ENCODE data around the gene EGFR. TPM values are rescaled to one million over a fixed set of nuclear protein-coding genes. Genes with fewer than 3 reads are reported as not detected.

Gene EGFR
- total RNA-seq, 8 experiments from 2014 or later, result 0.81 to 22.6 (median 3.6) TPM

DNA sequence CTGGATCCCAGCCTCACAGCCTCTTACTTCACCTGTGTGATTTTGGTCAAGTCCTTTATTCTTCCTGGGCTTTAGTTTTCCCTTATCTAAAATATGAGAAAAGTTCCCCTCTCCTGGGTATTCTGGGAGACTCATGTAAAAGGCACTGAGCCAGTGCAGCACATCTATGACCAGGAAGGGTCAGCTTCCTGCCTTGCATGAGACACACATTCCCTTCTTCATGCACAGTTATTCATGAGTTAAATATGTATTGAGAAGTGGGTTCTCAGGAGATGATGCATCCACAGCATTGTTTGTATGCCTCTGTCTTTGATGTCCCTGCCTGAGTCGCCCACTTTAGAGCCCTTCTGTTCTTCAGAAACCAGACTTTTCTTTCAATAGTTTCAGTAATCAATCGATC lies 33.3 kb downstream of the EGFR start:
- 17 to 100% (median 100%) methylated on average over 1 of the region's 2 CpGs; no CpG with 5 or more reads in 7 of the 10 experiments for whole genome bisulfite sequencing, 10 experiments
- ATAC-seq (replicated peaks in 6 of 8), result peak in 2 of 8 experiments; percentile 27 to 39
- Histone ChIP-seq H3K4me3 (no peak overlapping the region), H3K27ac (no peak overlapping the region), H3K4me1 (replicated peaks in 1 of 2) (peaks cover 0 to 9% of the 10 kb centered on the region in 2 donors)
- in situ Hi-C loops (cut with MboI; ENCODE audit: low pct_unique_long_range_greater_than_20kb in 2 of 9, low sequenced_read_pairs in 9 of 9, unreplicated experiment in 9 of 9), result no loop called here

DNA sequence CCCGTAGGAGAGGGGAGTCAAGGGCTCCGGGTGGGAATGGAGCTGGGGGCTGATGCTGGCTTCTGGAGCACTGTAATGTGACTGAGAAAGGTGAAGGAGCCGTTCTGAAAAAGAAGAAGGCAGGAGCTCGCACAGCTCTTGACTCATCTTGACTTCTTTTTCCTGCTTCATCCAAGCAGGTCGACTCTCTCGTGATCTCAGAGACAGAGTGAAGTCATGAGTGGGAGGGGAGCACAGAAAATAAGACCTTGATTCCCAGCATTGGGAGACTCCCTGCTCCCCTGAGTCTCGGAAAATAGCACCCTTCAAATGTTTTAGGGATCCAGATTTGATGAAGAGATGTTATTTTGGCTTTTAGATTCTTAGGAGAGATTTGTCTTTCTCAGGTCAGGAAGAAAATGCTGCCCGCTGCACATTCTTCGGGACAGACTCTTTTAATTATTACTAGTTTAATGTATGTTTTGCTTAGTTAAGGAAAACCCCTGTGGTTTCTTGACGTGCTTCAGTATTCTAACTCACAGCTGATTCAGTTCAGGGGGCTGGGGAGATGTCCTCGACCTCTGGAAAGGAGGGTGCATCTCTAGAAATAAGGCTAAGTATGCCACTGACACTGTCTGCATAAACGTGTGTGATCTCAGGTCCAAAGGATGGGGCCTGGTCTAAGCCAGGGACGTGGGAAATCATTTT lies 34.1 kb downstream of the EGFR start:
- H3K4me1 ChIP-seq (replicated peaks in 1 of 2), result peaks cover 0 to 9% of the 10 kb centered on the region in 2 donors
- no peak for ATAC-seq (replicated peaks in 6 of 8)
- no peak overlapping the region for H3K4me3 ChIP-seq
- 31 to 93% (median 72%) methylated on average over 1 to 11 of the region's 13 CpGs; no CpG with 5 or more reads in 1 of the 10 experiments for WGBS, 10 experiments
- in situ Hi-C loops (cut with MboI; ENCODE audit: low pct_unique_long_range_greater_than_20kb in 2 of 9, low sequenced_read_pairs in 9 of 9, unreplicated experiment in 9 of 9), result no loop called here
- no peak overlapping the region for H3K27ac ChIP-seq

DNA sequence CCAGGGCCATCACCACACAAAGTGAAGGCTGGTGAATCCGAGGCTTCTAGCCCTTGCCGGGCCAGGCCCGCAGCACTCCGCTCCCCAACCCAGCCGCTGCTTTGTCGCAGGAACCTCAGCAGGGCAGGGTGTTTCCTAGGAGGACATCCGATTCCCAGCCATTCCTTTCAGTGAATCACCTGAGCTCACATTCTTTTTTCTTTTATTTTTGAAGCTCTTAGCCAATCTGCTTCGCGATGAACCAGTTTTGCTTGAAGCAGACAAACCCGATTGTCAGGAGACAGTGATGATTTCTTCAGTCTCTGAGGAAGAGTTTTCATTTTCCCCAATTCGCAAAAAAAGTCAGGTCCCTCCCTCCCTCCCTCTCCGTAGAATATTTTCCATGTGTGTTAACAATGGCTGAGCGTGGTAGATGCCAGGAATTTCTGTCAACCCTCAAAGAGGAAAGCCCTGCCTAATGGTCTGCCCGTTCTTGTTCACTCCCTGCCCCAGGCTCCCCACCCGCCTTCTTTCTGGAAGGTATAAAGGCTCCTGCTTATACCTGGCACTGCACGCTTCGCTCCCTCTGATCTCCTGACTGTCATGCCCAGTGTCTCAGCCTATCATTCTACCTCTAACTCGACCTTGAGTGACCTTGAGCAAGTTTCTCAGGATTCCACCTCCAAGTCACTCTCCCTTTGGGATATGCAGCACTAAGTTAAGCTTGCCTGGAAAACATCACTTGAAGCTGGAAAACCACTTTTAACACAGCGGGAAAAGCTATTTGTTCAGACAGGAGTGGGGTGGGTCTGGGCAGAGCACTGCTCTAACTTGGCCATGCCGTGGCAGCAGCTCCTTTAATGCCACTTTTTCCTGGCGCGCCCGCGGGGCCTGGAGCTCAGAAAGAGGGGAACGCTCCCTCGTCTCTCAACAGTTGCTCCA lies 35.1 kb downstream of the EGFR start:
- whole genome bisulfite sequencing, 10 experiments, result 38 to 95% (median 85%) methylated on average over 3 to 11 of the region's 26 CpGs; no CpG with 5 or more reads in 3 of the 10 experiments
- ATAC-seq (replicated peaks in 6 of 8), result peak in 2 of 8 experiments; percentile 27 to 37

DNA sequence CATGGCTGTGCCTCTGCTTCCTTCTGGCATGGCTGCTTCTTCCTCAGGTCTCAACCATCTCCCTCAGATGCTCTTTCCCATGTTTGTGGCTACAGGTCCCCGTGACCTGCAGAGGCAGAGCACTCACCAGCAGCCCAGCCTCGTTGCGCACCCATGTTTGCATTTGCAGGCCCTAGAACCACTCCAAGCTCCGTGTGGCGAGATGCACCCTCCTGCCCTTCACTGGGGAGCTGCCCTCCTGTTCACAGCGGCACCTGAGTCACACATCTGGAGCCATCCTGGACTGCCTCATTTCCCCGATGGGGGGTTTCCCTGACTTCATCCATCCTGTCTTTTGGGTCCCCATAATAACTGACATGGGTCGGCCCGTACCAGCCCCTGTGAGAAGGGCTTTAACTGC lies 35.9 kb downstream of the EGFR start:
- H3K27ac ChIP-seq, result no peak overlapping the region
- in situ Hi-C loops (cut with MboI; ENCODE audit: low pct_unique_long_range_greater_than_20kb in 2 of 9, low sequenced_read_pairs in 9 of 9, unreplicated experiment in 9 of 9), result no loop called here
- H3K4me1 ChIP-seq (replicated peaks in 1 of 2), result peaks cover 0 to 6% of the 10 kb centered on the region in 2 donors
- no peak for ATAC-seq (replicated peaks in 6 of 8)
- no peak overlapping the region for H3K4me3 ChIP-seq
- WGBS, 10 experiments, result 97 to 100% (median 100%) methylated on average over 1 to 6 of the region's 9 CpGs; no CpG with 5 or more reads in 7 of the 10 experiments

More for the DNA sequence above, 35.1 kb downstream of the EGFR start:
- Histone ChIP-seq H3K4me1 (replicated peaks in 1 of 2) (peaks cover 0 to 9% of the 10 kb centered on the region in 2 donors), H3K27ac (no peak overlapping the region), H3K4me3 (no peak overlapping the region)
- in situ Hi-C loops (cut with MboI; ENCODE audit: low pct_unique_long_range_greater_than_20kb in 2 of 9, low sequenced_read_pairs in 9 of 9, unreplicated experiment in 9 of 9), result no loop called here

DNA sequence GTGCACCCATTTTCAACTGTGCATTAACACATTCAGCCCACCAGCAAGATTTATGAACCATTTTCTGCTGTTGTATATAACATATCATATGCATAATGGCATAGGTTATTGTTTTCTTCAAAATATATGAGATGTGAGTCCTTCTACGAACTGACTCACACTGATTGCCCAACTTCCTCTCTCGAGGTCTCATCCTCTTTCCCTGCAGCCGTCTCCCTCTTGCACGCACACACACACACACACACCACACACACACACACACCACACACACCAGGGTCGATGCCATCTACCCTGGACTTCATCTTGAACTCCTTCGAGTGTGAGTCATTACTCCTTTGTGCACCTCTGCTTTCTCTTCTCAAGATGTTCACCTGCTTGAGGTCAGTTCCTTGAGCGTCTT lies 36.7 kb downstream of the EGFR start:
- in situ Hi-C loops (cut with MboI; ENCODE audit: low pct_unique_long_range_greater_than_20kb in 2 of 9, low sequenced_read_pairs in 9 of 9, unreplicated experiment in 9 of 9), result no loop called here
- ATAC-seq (replicated peaks in 6 of 8), result no peak
- WGBS, 10 experiments, result 0 to 100% (median 82%) methylated on average over 1 to 5 of the region's 7 CpGs; no CpG with 5 or more reads in 4 of the 10 experiments
- no peaks in the 10 kb centered on the region for H3K4me1 ChIP-seq (replicated peaks in 1 of 2)
- H3K27ac ChIP-seq, result no peak overlapping the region
- no peak overlapping the region for H3K4me3 ChIP-seq

DNA sequence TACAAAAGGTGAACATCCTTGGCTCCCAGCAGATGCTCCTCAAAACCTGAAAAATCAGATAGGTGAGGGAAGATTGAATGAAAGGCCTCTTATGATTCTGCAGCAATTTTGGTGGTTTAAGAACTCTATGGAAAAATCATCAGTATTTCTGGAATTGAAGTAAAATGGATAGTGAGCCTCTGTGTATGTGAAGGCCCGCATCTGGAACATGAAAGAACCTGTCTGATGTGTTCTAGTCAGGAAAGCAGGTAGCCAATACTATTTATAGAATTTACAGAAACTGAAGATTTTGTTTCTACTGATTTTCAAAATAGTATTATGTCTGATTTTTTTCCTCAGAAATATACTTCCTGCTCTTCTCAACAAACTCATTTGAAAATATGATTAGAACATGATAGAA lies 37.3 kb downstream of the EGFR start:
- no peak for ATAC-seq (replicated peaks in 6 of 8)
- in situ Hi-C loops (cut with MboI; ENCODE audit: low pct_unique_long_range_greater_than_20kb in 2 of 9, low sequenced_read_pairs in 9 of 9, unreplicated experiment in 9 of 9), result no loop called here
- H3K27ac ChIP-seq, result no peak overlapping the region
- whole genome bisulfite sequencing, 10 experiments, result 80 to 100% (median 100%) methylated on average over 1 of the region's 1 CpG; no CpG with 5 or more reads in 3 of the 10 experiments
- H3K4me1 ChIP-seq (replicated peaks in 1 of 2), result peaks cover 4% of the 10 kb centered on the region in 2 donors
- no peak overlapping the region for H3K4me3 ChIP-seq

DNA sequence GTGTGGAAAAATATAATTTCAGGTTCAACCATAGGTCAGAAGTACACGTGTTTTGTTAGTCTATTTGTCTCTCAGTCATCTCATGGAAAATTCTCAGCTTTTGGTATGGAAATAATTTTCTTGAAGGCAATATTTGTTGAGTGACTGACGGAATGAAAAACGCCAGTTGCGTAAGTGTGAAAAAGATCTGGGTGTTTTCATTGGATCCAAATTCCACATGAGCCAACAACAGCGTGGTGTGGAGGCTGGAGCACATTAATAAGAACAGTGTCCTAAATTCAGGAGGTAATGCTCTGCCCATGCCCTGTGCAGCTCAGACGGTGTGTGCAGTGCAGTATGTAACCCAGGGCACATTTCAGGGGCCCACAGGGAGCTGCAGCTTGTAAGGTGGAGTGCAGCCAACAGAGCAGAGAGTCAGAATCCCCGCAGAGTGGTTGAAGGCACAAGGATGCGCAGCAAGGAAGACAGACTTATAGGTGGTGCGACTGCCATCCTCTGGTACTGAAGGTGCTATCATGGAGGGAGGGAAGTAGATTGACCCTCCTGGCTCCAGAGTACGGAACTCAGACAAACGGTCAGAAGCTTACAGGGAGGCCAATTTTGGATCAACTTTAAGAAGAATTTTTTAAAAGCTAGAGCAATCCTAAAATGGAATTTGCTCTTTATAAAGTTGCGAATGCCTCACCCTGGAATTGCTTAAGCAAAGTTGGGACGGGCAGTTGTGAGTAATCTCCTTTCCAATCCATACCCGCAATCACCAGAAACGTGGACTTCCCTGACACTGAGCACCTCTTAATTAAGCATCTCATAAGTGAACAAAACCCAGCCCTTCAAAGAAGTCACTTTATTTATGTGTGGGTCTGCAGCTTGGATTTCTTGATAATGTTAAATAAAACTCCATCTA lies 38.0 kb downstream of the EGFR start:
- WGBS, 10 experiments, result 0 to 100% (median 85%) methylated on average over 1 to 10 of the region's 15 CpGs
- H3K27ac ChIP-seq, result no peak overlapping the region
- in situ Hi-C loops (cut with MboI; ENCODE audit: low pct_unique_long_range_greater_than_20kb in 2 of 9, low sequenced_read_pairs in 9 of 9, unreplicated experiment in 9 of 9), result no loop called here
- peaks cover 9 to 10% of the 10 kb centered on the region in 2 donors for H3K4me1 ChIP-seq (replicated peaks in 1 of 2)
- peak in 2 of 8 experiments; percentile 16 to 26 for ATAC-seq (replicated peaks in 6 of 8)
- H3K4me3 ChIP-seq, result no peak overlapping the region

DNA sequence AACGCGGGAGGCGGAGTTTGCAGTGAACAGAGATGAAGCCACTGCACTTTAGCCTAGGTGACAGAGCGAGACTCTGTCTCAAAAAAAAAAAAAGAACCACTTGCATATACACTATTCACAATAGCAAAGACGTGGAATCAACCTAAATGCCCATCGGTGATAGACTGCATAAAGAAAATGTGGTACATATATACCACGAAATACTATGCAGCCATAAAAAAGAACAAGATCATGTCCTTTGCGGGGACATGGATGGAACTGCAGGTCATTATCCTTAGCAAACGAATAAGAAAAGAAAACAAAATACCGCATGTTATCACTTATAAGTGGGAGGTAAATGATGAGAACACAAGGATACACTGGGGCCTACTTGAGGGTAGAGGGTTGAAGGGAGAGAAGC lies 39.5 kb downstream of the EGFR start:
- in situ Hi-C loops (cut with MboI; ENCODE audit: low pct_unique_long_range_greater_than_20kb in 2 of 9, low sequenced_read_pairs in 9 of 9, unreplicated experiment in 9 of 9), result no loop called here
- Histone ChIP-seq H3K4me1 (replicated peaks in 1 of 2) (peaks cover 9 to 10% of the 10 kb centered on the region in 2 donors), H3K4me3 (no peak overlapping the region), H3K27ac (no peak overlapping the region)
- ATAC-seq (replicated peaks in 6 of 8), result no peak
- 79 to 100% (median 95%) methylated on average over 2 to 9 of the region's 10 CpGs for WGBS, 10 experiments

DNA sequence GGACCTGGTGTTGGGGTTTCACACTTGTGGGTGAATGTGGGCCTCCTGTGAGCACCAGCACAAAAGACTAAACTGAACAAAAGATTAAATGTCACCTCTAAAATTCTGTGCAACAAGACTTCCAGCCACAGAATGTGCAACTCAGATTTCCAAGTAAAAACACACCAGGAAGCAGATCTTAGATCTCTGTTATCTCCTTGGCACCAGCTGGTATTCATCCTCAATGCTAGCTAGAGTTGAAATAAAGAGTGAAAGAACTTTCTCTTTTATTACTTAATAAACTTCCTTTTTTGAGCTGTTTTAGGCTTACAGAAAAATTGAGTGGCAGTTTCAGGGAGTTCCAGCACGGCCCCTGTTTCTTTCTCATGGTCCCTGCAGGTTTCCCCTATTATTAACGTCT lies 40.2 kb downstream of the EGFR start:
- WGBS, 10 experiments, result 67 to 100% (median 84%) methylated on average over 1 to 2 of the region's 2 CpGs; no CpG with 5 or more reads in 1 of the 10 experiments
- H3K27ac ChIP-seq, result no peak overlapping the region
- H3K4me3 ChIP-seq, result no peak overlapping the region
- no peak for ATAC-seq (replicated peaks in 6 of 8)
- in situ Hi-C loops (cut with MboI; ENCODE audit: low pct_unique_long_range_greater_than_20kb in 2 of 9, low sequenced_read_pairs in 9 of 9, unreplicated experiment in 9 of 9), result no loop called here
- peaks cover 9 to 10% of the 10 kb centered on the region in 2 donors for H3K4me1 ChIP-seq (replicated peaks in 1 of 2)

DNA sequence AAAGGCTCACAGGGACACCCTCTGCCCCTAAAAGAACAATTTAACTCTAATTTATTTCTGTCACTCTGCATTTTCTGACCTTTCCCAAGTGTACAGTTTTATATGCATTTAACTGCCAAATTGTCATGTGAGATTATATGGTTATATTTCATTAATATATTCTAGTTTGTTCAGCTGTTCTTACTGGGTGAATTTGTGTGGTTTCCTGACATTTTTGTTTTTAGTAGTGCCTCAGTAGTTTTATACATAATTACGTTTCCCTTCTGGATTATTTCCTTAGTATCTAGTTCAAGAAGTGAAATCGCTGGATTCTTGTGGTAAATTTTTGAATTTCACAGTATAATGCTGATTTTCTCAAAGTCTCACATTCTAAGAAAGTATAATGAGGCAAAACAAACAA lies 41.3 kb downstream of the EGFR start:
- H3K27ac ChIP-seq, result no peak overlapping the region
- WGBS, 10 experiments, result 64 to 100% (median 94%) methylated on average over 2 of the region's 2 CpGs
- H3K4me3 ChIP-seq, result no peak overlapping the region
- H3K4me1 ChIP-seq (replicated peaks in 1 of 2), result peaks cover 14 to 20% of the 10 kb centered on the region in 2 donors
- in situ Hi-C loops (cut with MboI; ENCODE audit: low pct_unique_long_range_greater_than_20kb in 2 of 9, low sequenced_read_pairs in 9 of 9, unreplicated experiment in 9 of 9), result no loop called here
- no peak for ATAC-seq (replicated peaks in 6 of 8)

DNA sequence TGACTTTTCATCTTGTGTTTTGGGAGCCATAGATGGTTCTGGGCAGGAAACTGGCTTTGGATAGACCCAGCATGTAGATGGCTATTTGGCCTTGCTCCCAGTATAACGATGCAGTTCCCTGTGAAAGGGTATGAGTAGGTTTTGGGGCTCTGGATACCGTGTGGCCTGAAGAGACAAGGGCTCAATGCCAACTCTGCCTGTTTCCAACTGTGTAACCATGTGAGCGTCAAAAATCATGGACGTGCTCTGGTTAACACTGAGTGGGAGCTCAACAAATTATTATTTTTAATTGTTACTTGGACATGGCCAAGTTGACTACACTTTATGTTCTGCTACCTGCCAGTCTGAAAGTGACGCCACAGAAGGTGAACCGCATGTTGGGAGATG lies 41.8 kb downstream of the EGFR start:
- no peak for ATAC-seq (replicated peaks in 6 of 8)
- WGBS, 10 experiments, result 91 to 100% (median 100%) methylated on average over 1 to 6 of the region's 6 CpGs; no CpG with 5 or more reads in 2 of the 10 experiments
- in situ Hi-C loops (cut with MboI; ENCODE audit: low pct_unique_long_range_greater_than_20kb in 2 of 9, low sequenced_read_pairs in 9 of 9, unreplicated experiment in 9 of 9), result no loop called here
- Histone ChIP-seq H3K4me3 (no peak overlapping the region), H3K27ac (no peak overlapping the region), H3K4me1 (replicated peaks in 1 of 2) (peaks cover 19 to 25% of the 10 kb centered on the region in 2 donors)

DNA sequence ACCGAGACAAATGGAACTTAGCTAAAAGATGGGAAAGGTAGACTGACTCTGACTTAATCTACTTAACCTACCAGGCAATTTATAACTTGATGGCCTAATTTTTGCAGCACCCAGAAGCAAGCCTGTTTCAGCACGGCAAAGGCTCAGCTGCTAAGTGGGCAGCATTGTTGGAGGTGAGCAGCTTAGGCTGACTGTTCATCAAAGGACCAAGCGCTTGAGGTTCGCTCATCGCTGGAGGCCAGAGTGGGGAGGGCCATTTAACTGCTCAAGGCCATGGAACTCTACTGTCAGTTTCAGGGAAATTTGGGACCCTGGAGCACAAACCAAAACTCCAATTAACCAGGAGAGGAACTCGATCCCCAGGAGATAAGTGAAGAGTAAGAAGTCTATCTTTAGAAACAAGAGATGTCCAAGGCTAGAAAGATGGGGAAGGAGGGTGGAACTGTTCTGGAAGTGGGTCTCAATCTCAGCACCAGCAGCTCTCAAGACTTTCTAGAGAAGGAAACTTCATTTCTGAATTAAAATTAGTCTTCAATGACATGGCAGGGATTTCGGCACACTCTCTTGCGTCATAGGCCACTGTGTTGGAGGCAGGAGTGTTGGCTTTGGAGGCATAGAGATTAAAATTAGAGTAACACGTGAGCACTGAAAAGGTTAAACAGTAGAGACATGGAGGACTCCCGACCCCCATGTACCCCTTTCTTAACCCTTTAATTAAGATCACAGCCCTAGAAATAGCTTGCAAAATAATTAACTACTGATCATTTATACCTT lies 43.1 kb downstream of the EGFR start:
- Histone ChIP-seq H3K27ac (no peak overlapping the region), H3K4me1 (replicated peaks in 1 of 2) (peaks cover 32 to 35% of the 10 kb centered on the region in 2 donors), H3K4me3 (no peak overlapping the region)
- in situ Hi-C loops (cut with MboI; ENCODE audit: low pct_unique_long_range_greater_than_20kb in 2 of 9, low sequenced_read_pairs in 9 of 9, unreplicated experiment in 9 of 9), result no loop called here
- 62 to 100% (median 93%) methylated on average over 1 to 9 of the region's 10 CpGs for WGBS, 10 experiments
- ATAC-seq (replicated peaks in 6 of 8), result no peak

All from motor neuron (in vitro differentiated cells).